Neuron (in vitro differentiated cells): ENCODE data around the gene GFM2.
"Not testable (repeated sequence)": the region's sequence is repeated elsewhere in the genome, so short reads cannot be mapped to it uniquely, and the experiment has no call there.

Experiments used
- H2AFZ ChIP-seq: one replicate; pipeline ENCODE4 v1.6.1; 2013; ENCODE audit warnings: low read depth, mild to moderate bottlenecking, inconsistent platforms, low read length, moderate library complexity
- H3K27me3 ChIP-seq: one replicate; pipeline ENCODE4 v1.6.1; 2013; ENCODE audit warnings: low read length; ENCODE audit not compliant: insufficient read depth
- H3K36me3 ChIP-seq: one replicate; pipeline ENCODE4 v1.6.1; 2013; ENCODE audit warnings: low read length; ENCODE audit not compliant: insufficient read depth
- H3K4me1 ChIP-seq: one replicate; pipeline ENCODE4 v1.6.1; 2013; ENCODE audit warnings: low read length; ENCODE audit not compliant: insufficient read depth
- H3K4me3 ChIP-seq: 2 replicates; pipeline ENCODE4 v1.5.1; 2013; ENCODE audit warnings: mild to moderate bottlenecking, low read length, moderate library complexity
- H3K9me3 ChIP-seq: one replicate; pipeline ENCODE4 v1.6.1; 2013; ENCODE audit warnings: low read length

GFM2 gene

GRCh38 chr5:74765201-74765600 lies 1.7 kb downstream of the GFM2 start:
- Histone ChIP-seq H3K9me3 (no peaks in the 10 kb centered on the region), H3K4me1 (peaks cover 22% of the 10 kb centered on the region), H3K4me3 (no peak overlapping the region), H2AFZ (no peak overlapping the region), H3K36me3 (peaks cover 41% of the 10 kb centered on the region), H3K27me3 (no peaks in the 10 kb centered on the region)

GRCh38 chr5:74763504-74763903 lies 3.4 kb downstream of the GFM2 start:
- H3K4me3 ChIP-seq, result no peak overlapping the region
- H3K4me1 ChIP-seq, result peaks cover 22% of the 10 kb centered on the region
- H3K27me3 ChIP-seq, result no peaks in the 10 kb centered on the region
- peaks cover 41% of the 10 kb centered on the region for H3K36me3 ChIP-seq
- H2AFZ ChIP-seq, result no peak overlapping the region
- H3K9me3 ChIP-seq, result no peaks in the 10 kb centered on the region

GRCh38 chr5:74762599-74762998 lies 4.3 kb downstream of the GFM2 start:
- no peaks in the 10 kb centered on the region for H3K27me3 ChIP-seq
- H3K4me3 ChIP-seq, result no peak overlapping the region
- peaks cover 45% of the 10 kb centered on the region for H3K36me3 ChIP-seq
- no peaks in the 10 kb centered on the region for H3K9me3 ChIP-seq
- peaks cover 14% of the 10 kb centered on the region for H3K4me1 ChIP-seq
- no peak overlapping the region for H2AFZ ChIP-seq

GRCh38 chr5:74761241-74761640 lies 5.7 kb downstream of the GFM2 start:
- H3K9me3 ChIP-seq, result peaks cover 6% of the 10 kb centered on the region
- H3K4me1 ChIP-seq, result peaks cover 13% of the 10 kb centered on the region
- no peak overlapping the region for H3K4me3 ChIP-seq
- no peaks in the 10 kb centered on the region for H3K27me3 ChIP-seq
- H2AFZ ChIP-seq, result no peak overlapping the region
- H3K36me3 ChIP-seq, result peaks cover 56% of the 10 kb centered on the region

- H3K4me3 ChIP-seq, H2AFZ ChIP-seq, H3K9me3 ChIP-seq, H3K27me3 ChIP-seq, H3K4me1 ChIP-seq: not testable (repeated sequence)
- peaks cover 73% of the 10 kb centered on the region for H3K36me3 ChIP-seq
Observed at GRCh38 chr5:74748742-74749141, 18.2 kb downstream of the GFM2 start.

GRCh38 chr5:74738406-74738805 lies 28.5 kb downstream of the GFM2 start:
- H3K4me1 ChIP-seq, result no peaks in the 10 kb centered on the region
- peaks cover 83% of the 10 kb centered on the region for H3K36me3 ChIP-seq
- H3K9me3 ChIP-seq, result no peaks in the 10 kb centered on the region
- H3K4me3 ChIP-seq, result no peak overlapping the region
- no peaks in the 10 kb centered on the region for H3K27me3 ChIP-seq
- H2AFZ ChIP-seq, result no peak overlapping the region

GRCh38 chr5:74736759-74737158 lies 30.2 kb downstream of the GFM2 start:
- Histone ChIP-seq H3K27me3 (no peaks in the 10 kb centered on the region), H3K4me3 (no peak overlapping the region), H3K36me3 (peaks cover 80% of the 10 kb centered on the region), H3K9me3 (no peaks in the 10 kb centered on the region), H2AFZ (no peak overlapping the region), H3K4me1 (no peaks in the 10 kb centered on the region)

GRCh38 chr5:74725331-74725730 lies 41.6 kb downstream of the GFM2 start:
- H3K36me3 ChIP-seq, result peaks cover 72% of the 10 kb centered on the region
- H3K4me1 ChIP-seq, result no peaks in the 10 kb centered on the region
- H2AFZ ChIP-seq, result no peak overlapping the region
- no peaks in the 10 kb centered on the region for H3K9me3 ChIP-seq
- no peak overlapping the region for H3K4me3 ChIP-seq
- no peaks in the 10 kb centered on the region for H3K27me3 ChIP-seq

GRCh38 chr5:74722271-74722670 lies 44.6 kb downstream of the GFM2 start:
- Histone ChIP-seq H3K9me3 (no peaks in the 10 kb centered on the region), H3K4me1 (no peaks in the 10 kb centered on the region), H3K27me3 (no peaks in the 10 kb centered on the region), H3K4me3 (no peak overlapping the region), H3K36me3 (peaks cover 64% of the 10 kb centered on the region), H2AFZ (no peak overlapping the region)

- H3K27me3 ChIP-seq, result no peaks in the 10 kb centered on the region
- H3K4me1 ChIP-seq, result no peaks in the 10 kb centered on the region
- peaks cover 42% of the 10 kb centered on the region for H3K36me3 ChIP-seq
- no peak overlapping the region for H3K4me3 ChIP-seq
- no peaks in the 10 kb centered on the region for H3K9me3 ChIP-seq
- no peak overlapping the region for H2AFZ ChIP-seq
Observed at GRCh38 chr5:74717596-74717995, 49.3 kb downstream of the GFM2 start.

GRCh38 chr5:74693191-74693590 lies 73.7 kb downstream of the GFM2 start:
- Histone ChIP-seq H3K36me3 (peaks cover 20% of the 10 kb centered on the region), H3K4me1 (no peaks in the 10 kb centered on the region), H3K4me3 (no peak overlapping the region), H3K27me3 (no peaks in the 10 kb centered on the region), H2AFZ (no peak overlapping the region), H3K9me3 (no peaks in the 10 kb centered on the region)

GRCh38 chr5:74686962-74687751 lies 79.8 kb downstream of the GFM2 start:
- Histone ChIP-seq H3K4me3 (no peak overlapping the region), H2AFZ (no peak overlapping the region), H3K27me3 (no peaks in the 10 kb centered on the region), H3K9me3 (no peaks in the 10 kb centered on the region), H3K4me1 (peaks cover 5% of the 10 kb centered on the region), H3K36me3 (peaks cover 5% of the 10 kb centered on the region)

GRCh38 chr5:74685979-74686631 lies 80.8 kb downstream of the GFM2 start:
- Histone ChIP-seq H3K4me1 (peaks cover 5% of the 10 kb centered on the region), H3K4me3 (peak overlapping the region; percentile 58), H2AFZ (peak overlapping the region; percentile 93), H3K9me3 (no peaks in the 10 kb centered on the region), H3K27me3 (no peaks in the 10 kb centered on the region), H3K36me3 (no peaks in the 10 kb centered on the region)
